Islet precursor cell (in vitro differentiated cells): ENCODE measurements around the gene PPIE.

Experiments
- DNase-seq: peaks from one replicate; pipeline ENCODE4 v3.0.0-alpha.2; 2018

Gene PPIE

GRCh38 chr1:39808784-39809517, 70.3 kb downstream of the PPIE start:
- no peak for DNase-seq

- no peak for DNase-seq
Measured at GRCh38 chr1:39812913-39813312, 74.2 kb downstream of the PPIE start.
